ENCODE data around the gene THOC6. TPM values are rescaled to one million over a fixed set of nuclear protein-coding genes. Genes with fewer than 3 reads are reported as not detected.

The THOC6 gene
- total RNA-seq, 2 donors from 2014 or later, result 18.8 to 19.3 TPM

GRCh38 chr16:2988590-2989099 lies 35.2 kb upstream of the THOC6 start:
- intact Hi-C loops (cut with DNase I, micrococcal nuclease), result no loop called here
- ATAC-seq, result no peak
- no peak for DNase-seq

- intact Hi-C loops (cut with DNase I, micrococcal nuclease), result no loop called here
- ATAC-seq (peak; percentile 77), DNase-seq (no peak)
These were observed 32.9 kb upstream of the THOC6 start for GRCh38 chr16:2990891-2991290.

- DNase-seq (no peak), ATAC-seq (peak; percentile 73)
- intact Hi-C loops (cut with DNase I, micrococcal nuclease), result no loop called here
These were observed 32.1 kb upstream of the THOC6 start for GRCh38 chr16:2991566-2992261.

- intact Hi-C loops (cut with DNase I, micrococcal nuclease), result no loop called here
These were observed 31.3 kb upstream of the THOC6 start for GRCh38 chr16:2992383-2993081.

GRCh38 chr16:2996298-2996697 lies 27.5 kb upstream of the THOC6 start:
- ATAC-seq (no peak), DNase-seq (no peak)
- intact Hi-C loops (cut with DNase I, micrococcal nuclease), result no loop called here

More at GRCh38 chr16:2992383-2993081, 31.3 kb upstream of the THOC6 start:
- no peak for ATAC-seq
- DNase-seq, result no peak

GRCh38 chr16:2999929-3000328 lies 23.9 kb upstream of the THOC6 start:
- ATAC-seq, result no peak
- no peak for DNase-seq
- intact Hi-C loops (cut with DNase I, micrococcal nuclease), result no loop called here

GRCh38 chr16:3000540-3000939 lies 23.3 kb upstream of the THOC6 start:
- no peak for DNase-seq
- intact Hi-C loops (cut with DNase I, micrococcal nuclease), result no loop called here

GRCh38 chr16:3001316-3001715 lies 22.5 kb upstream of the THOC6 start:
- intact Hi-C loops (cut with DNase I, micrococcal nuclease), result no loop called here
- DNase-seq, result no peak
- ATAC-seq, result no peak

More at GRCh38 chr16:3000540-3000939, 23.3 kb upstream of the THOC6 start:
- ATAC-seq, result no peak

GRCh38 chr16:3003582-3004270 lies 20.1 kb upstream of the THOC6 start:
- peak; percentile 72 for ATAC-seq
- DNase-seq, result peak; percentile 96 to 98
- intact Hi-C loops (cut with DNase I, micrococcal nuclease), result no loop called here

GRCh38 chr16:3004319-3004718 lies 19.5 kb upstream of the THOC6 start:
- ATAC-seq, result no peak
- intact Hi-C loops (cut with DNase I, micrococcal nuclease), result no loop called here
- DNase-seq, result peak in 1 of 2 donors; percentile 43

- ATAC-seq, result peak; percentile 11
- DNase-seq, result peak; percentile 76 to 78
- intact Hi-C loops (cut with DNase I, micrococcal nuclease), result no loop called here
These were observed 19.0 kb upstream of the THOC6 start for GRCh38 chr16:3004781-3005284.

- DNase-seq (peak; percentile 78 to 87), ATAC-seq (peak; percentile 64)
- intact Hi-C loops (cut with DNase I, micrococcal nuclease), result no loop called here
These were observed 16.5 kb upstream of the THOC6 start for GRCh38 chr16:3007059-3007956.

- DNase-seq, result peak in 1 of 2 donors; percentile 46
- no peak for ATAC-seq
- intact Hi-C loops (cut with DNase I, micrococcal nuclease), result no loop called here
These were observed 15.7 kb upstream of the THOC6 start for GRCh38 chr16:3007957-3008689.

GRCh38 chr16:3008690-3009037 lies 15.2 kb upstream of the THOC6 start:
- ATAC-seq (no peak), DNase-seq (no peak)
- intact Hi-C loops (cut with DNase I, micrococcal nuclease), result no loop called here

- peak in 1 of 2 donors; percentile 39 for DNase-seq
- intact Hi-C loops (cut with DNase I, micrococcal nuclease), result no loop called here
- ATAC-seq, result no peak
These were observed 14.1 kb upstream of the THOC6 start for GRCh38 chr16:3009568-3010390.

- intact Hi-C loops (cut with DNase I, micrococcal nuclease), result no loop called here
- no peak for DNase-seq
These were observed 13.3 kb upstream of the THOC6 start for GRCh38 chr16:3010510-3010909.

GRCh38 chr16:3012246-3012645 lies 11.6 kb upstream of the THOC6 start:
- intact Hi-C loops (cut with DNase I, micrococcal nuclease), result no loop called here
- no peak for DNase-seq
- no peak for ATAC-seq

More at GRCh38 chr16:3010510-3010909, 13.3 kb upstream of the THOC6 start:
- no peak for ATAC-seq

All from left colon (tissue), 2 donors.